PFSK-1 (cell line): ENCODE data around the gene EIF4E.

Source experiments
- FOXP2 ChIP-seq: optimal IDR thresholded peaks from 2 replicates; pipeline ENCODE3; 2011; ENCODE audit warnings: borderline replicate concordance, control low read depth, inconsistent platforms; ENCODE audit not compliant: insufficient read depth; ENCODE audit errors: extremely low read length, extremely low read depth
- POLR2AphosphoS5 ChIP-seq: IDR thresholded peaks from 2 replicates; pipeline ENCODE4 v1.6.1; 2012; ENCODE audit warnings: low read depth, mild to moderate bottlenecking, control low read depth, low read length, moderate library complexity
- REST ChIP-seq, 2 experiments: IDR thresholded peaks; 2 replicates each; pipeline versions ENCODE4 v1.6.1 to v1.8.0; 2011 to 2012; ENCODE audit warnings: low read depth in 2 of 2, low read length in 2 of 2, control low read depth in 1 of 2, inconsistent platforms in 1 of 2, mild to moderate bottlenecking in 1 of 2, moderate library complexity in 1 of 2; ENCODE audit not compliant: insufficient read depth in 1 of 2
- SIN3A ChIP-seq: IDR thresholded peaks from 2 replicates; pipeline ENCODE4 v1.6.1; 2012; ENCODE audit warnings: mild to moderate bottlenecking, low read length, moderate library complexity, borderline replicate concordance; ENCODE audit not compliant: insufficient read depth
- TAF1 ChIP-seq: IDR thresholded peaks from 2 replicates; pipeline ENCODE4 v1.6.1; 2012; ENCODE audit warnings: low read length, control low read depth, borderline replicate concordance; ENCODE audit not compliant: insufficient read depth

DNA sequence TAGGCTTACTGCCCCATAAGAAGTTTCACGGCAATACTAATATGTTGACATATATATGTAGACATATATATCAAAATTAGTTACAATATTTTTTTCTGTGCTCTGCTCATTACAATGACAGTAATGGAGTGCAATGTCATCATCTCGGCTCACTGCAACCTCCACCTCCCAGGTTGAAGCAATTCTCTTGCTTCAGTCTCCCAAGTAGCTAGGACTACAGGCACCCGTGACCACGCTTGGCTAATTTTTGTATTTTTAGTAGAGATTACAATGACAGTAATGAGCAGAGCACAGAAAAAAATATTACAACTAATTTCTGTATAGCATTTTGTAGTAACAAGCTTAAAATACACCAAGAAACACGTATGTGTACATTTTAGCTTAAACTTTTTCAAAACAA is 7.6 kb downstream of the EIF4E start:
- no peak for TF ChIP-seq TAF1
- no peak for TF ChIP-seq POLR2AphosphoS5
- no peak for TF ChIP-seq REST (IDR thresholded peaks at IDR 0.05; ENCODE audit: insufficient read depth in 1 of 2, low read depth in 2 of 2, low read length in 2 of 2)
- TF ChIP-seq FOXP2 = no peak
- no peak for TF ChIP-seq SIN3A
